ENCODE results near the gene NPSR1. TPM values are rescaled to one million over a fixed set of nuclear protein-coding genes. Genes with fewer than 3 reads are reported as not detected.

Gene NPSR1
- total RNA-seq, 4 donors from 2014 or later: 0.95 to 9.7 TPM; not detected in 2

GRCh38 chr7:34837801-34838201 lies 179.8 kb downstream of the NPSR1 start:
- WGBS, 2 donors (ENCODE audit: low coverage in 1 of 2): 38 to 70% methylated on average over 2 of the region's 2 CpGs
- Histone ChIP-seq H3K4me1 (no peaks in the 10 kb centered on the region), H3K36me3 (no peaks in the 10 kb centered on the region), H3K27me3 (no peaks in the 10 kb centered on the region), H3K4me3 (no peak overlapping the region), H3K9me3 (no peaks in the 10 kb centered on the region), H3K27ac (no peak overlapping the region)
- DNase-seq: no peak
- intact Hi-C loops (cut with DNase I; ENCODE audit: low total_unique reads): no loop called here
- no peak for TF ChIP-seq POLR2A (IDR thresholded peaks at IDR 0.05)
- TF ChIP-seq POLR2AphosphoS5 (IDR thresholded peaks at IDR 0.05): no peak
- TF ChIP-seq CTCF (IDR thresholded peaks at IDR 0.05): no peak
- TF ChIP-seq EP300 (IDR thresholded peaks at IDR 0.05; ENCODE audit: low read depth): no peak
- in situ Hi-C loops (cut with MboI; ENCODE audit: low pct_ligation_motif_present in 1 of 4, low pct_unique_long_range_greater_than_20kb in 1 of 4, low sequenced_read_pairs in 3 of 4): no loop called here

- TF ChIP-seq EP300 (IDR thresholded peaks at IDR 0.05; ENCODE audit: low read depth) (no peak), CTCF (IDR thresholded peaks at IDR 0.05) (no peak), POLR2A (IDR thresholded peaks at IDR 0.05) (no peak), POLR2AphosphoS5 (IDR thresholded peaks at IDR 0.05) (no peak)
- intact Hi-C loops (cut with DNase I; ENCODE audit: low total_unique reads) (no loop called here), in situ Hi-C loops (cut with MboI; ENCODE audit: low pct_ligation_motif_present in 1 of 4, low pct_unique_long_range_greater_than_20kb in 1 of 4, low sequenced_read_pairs in 3 of 4) (no loop called here)
- H3K9me3 ChIP-seq: no peaks in the 10 kb centered on the region
- H3K4me1 ChIP-seq: no peaks in the 10 kb centered on the region
- H3K27me3 ChIP-seq: no peaks in the 10 kb centered on the region
- H3K27ac ChIP-seq: no peak overlapping the region
- no peak for DNase-seq
- H3K36me3 ChIP-seq: no peaks in the 10 kb centered on the region
- 74 to 87% methylated on average over 5 of the region's 5 CpGs for WGBS, 2 donors (ENCODE audit: low coverage in 1 of 2)
- no peak overlapping the region for H3K4me3 ChIP-seq
These were observed 180.3 kb downstream of the NPSR1 start for GRCh38 chr7:34838329-34838728.

- H3K4me1 ChIP-seq: no peaks in the 10 kb centered on the region
- TF ChIP-seq CTCF (IDR thresholded peaks at IDR 0.05): no peak
- no peak for DNase-seq
- intact Hi-C loops (cut with DNase I; ENCODE audit: low total_unique reads) (no loop called here), in situ Hi-C loops (cut with MboI; ENCODE audit: low pct_ligation_motif_present in 1 of 4, low pct_unique_long_range_greater_than_20kb in 1 of 4, low sequenced_read_pairs in 3 of 4) (no loop called here)
- no peaks in the 10 kb centered on the region for H3K9me3 ChIP-seq
- H3K27me3 ChIP-seq: no peaks in the 10 kb centered on the region
- 17 to 46% methylated on average over 1 to 3 of the region's 3 CpGs for WGBS, 2 donors (ENCODE audit: low coverage in 1 of 2)
- no peak overlapping the region for H3K4me3 ChIP-seq
- H3K27ac ChIP-seq: no peak overlapping the region
- H3K36me3 ChIP-seq: no peaks in the 10 kb centered on the region
These were observed 181.6 kb downstream of the NPSR1 start for GRCh38 chr7:34839645-34840044.

- in situ Hi-C loops (cut with MboI; ENCODE audit: low pct_ligation_motif_present in 1 of 4, low pct_unique_long_range_greater_than_20kb in 1 of 4, low sequenced_read_pairs in 3 of 4): no loop called here
- Histone ChIP-seq H3K36me3 (no peaks in the 10 kb centered on the region), H3K4me3 (no peak overlapping the region), H3K4me1 (no peaks in the 10 kb centered on the region), H3K9me3 (no peaks in the 10 kb centered on the region), H3K27me3 (no peaks in the 10 kb centered on the region), H3K27ac (no peak overlapping the region)
- intact Hi-C loops (cut with DNase I; ENCODE audit: low total_unique reads): no loop called here
- DNase-seq: no peak
- TF ChIP-seq CTCF (IDR thresholded peaks at IDR 0.05): no peak
- no peak for TF ChIP-seq POLR2A (IDR thresholded peaks at IDR 0.05)
- no peak for TF ChIP-seq POLR2AphosphoS5 (IDR thresholded peaks at IDR 0.05)
- no peak for TF ChIP-seq EP300 (IDR thresholded peaks at IDR 0.05; ENCODE audit: low read depth)
- WGBS, 2 donors (ENCODE audit: low coverage in 1 of 2): 55% methylated on average over 5 of the region's 5 CpGs; no CpG with 5 or more reads in 1 of the 2 donors
These were observed 182.3 kb downstream of the NPSR1 start for GRCh38 chr7:34840176-34840785.
